ENCODE data around the gene HELB.

DNA sequence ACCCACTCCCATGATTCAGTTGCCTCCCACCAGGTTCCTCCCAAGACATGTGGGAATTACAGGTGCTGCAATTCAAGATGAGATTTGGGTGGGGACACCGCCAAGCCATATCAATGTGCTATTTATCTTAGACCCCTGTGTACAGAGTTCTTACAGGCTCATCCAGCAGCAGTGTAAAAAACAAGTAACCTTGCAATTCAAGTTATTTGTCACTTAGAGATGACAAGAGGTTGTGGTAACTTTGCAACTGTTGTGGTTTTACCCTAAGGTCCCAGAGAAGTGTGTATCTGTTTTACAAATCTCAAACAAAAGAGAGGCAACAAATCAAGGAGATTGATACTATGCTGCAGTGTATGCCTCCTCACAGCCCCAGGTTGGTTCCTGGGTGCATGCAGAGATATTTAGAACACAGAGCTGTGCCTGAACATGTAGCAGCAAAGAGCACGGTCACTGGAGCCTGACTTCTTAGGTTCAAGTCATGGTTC, 11.5 kb upstream of the HELB start:
- TF ChIP-seq, protein P1, sequence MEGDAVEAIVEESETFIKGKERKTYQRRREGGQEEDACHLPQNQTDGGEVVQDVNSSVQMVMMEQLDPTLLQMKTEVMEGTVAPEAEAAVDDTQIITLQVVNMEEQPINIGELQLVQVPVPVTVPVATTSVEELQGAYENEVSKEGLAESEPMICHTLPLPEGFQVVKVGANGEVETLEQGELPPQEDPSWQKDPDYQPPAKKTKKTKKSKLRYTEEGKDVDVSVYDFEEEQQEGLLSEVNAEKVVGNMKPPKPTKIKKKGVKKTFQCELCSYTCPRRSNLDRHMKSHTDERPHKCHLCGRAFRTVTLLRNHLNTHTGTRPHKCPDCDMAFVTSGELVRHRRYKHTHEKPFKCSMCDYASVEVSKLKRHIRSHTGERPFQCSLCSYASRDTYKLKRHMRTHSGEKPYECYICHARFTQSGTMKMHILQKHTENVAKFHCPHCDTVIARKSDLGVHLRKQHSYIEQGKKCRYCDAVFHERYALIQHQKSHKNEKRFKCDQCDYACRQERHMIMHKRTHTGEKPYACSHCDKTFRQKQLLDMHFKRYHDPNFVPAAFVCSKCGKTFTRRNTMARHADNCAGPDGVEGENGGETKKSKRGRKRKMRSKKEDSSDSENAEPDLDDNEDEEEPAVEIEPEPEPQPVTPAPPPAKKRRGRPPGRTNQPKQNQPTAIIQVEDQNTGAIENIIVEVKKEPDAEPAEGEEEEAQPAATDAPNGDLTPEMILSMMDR (IDR thresholded peaks at IDR 0.05; ENCODE audit: insufficient read depth, low read depth, low read length), result no peak
- no peak for TF ChIP-seq EZH2 (IDR thresholded peaks at IDR 0.05; ENCODE audit: insufficient read depth, low read length)
